GM23248 (cell line): ENCODE data around the gene COX6B1. TPM values are rescaled to one million over a fixed set of nuclear protein-coding genes. Genes with fewer than 3 reads are reported as not detected.

Source experiments
- DNase-seq: peaks from one replicate; pipeline ENCODE4 v3.0.0-alpha.2; 2015
- H2AFZ ChIP-seq: fragments of 200-600 bp; sonication (generic); 2 replicates; pipeline ENCODE4 v1.6.1; 2016; ENCODE audit warnings: antibody characterized with exemption
- H3F3A ChIP-seq: fragments of 200-600 bp; sonication (generic); 2 replicates; pipeline ENCODE4 v1.6.1; 2016; ENCODE audit warnings: mild to moderate bottlenecking, antibody characterized with exemption, mixed run types; ENCODE audit not compliant: insufficient read depth
- H3K27ac ChIP-seq: fragments of 200-600 bp; sonication (generic); 2 replicates; pipeline ENCODE4 v1.5.1; 2016; ENCODE audit warnings: mild to moderate bottlenecking
- H3K27me3 ChIP-seq: fragments of 200-600 bp; sonication (generic); replicated peaks from 2 replicates; pipeline ENCODE4 v1.6.1; 2016; ENCODE audit warnings: mild to moderate bottlenecking; ENCODE audit not compliant: insufficient read depth
- H3K36me3 ChIP-seq: fragments of 200-600 bp; sonication (generic); 2 replicates; pipeline ENCODE4 v1.6.1; 2016; ENCODE audit warnings: low read depth, mild to moderate bottlenecking
- H3K4me1 ChIP-seq: fragments of 200-600 bp; sonication (generic); 2 replicates; pipeline ENCODE4 v1.6.1; 2016; ENCODE audit warnings: mild to moderate bottlenecking; ENCODE audit not compliant: insufficient read depth
- H3K4me2 ChIP-seq: fragments of 200-600 bp; sonication (generic); one replicate; pipeline ENCODE4 v1.6.1; 2016; ENCODE audit warnings: mild to moderate bottlenecking; ENCODE audit not compliant: unreplicated experiment
- H3K4me3 ChIP-seq: fragments of 200-600 bp; sonication (generic); 2 replicates; pipeline ENCODE4 v1.5.1; 2016; ENCODE audit warnings: mild to moderate bottlenecking
- H3K79me2 ChIP-seq: fragments of 200-600 bp; sonication (generic); 2 replicates; pipeline ENCODE4 v1.6.1; 2016; ENCODE audit warnings: mild to moderate bottlenecking; ENCODE audit not compliant: insufficient read depth
- H3K9ac ChIP-seq: fragments of 200-600 bp; sonication (generic); 2 replicates; pipeline ENCODE4 v1.6.1; 2016; ENCODE audit warnings: mild to moderate bottlenecking
- H3K9me2 ChIP-seq: fragments of 200-600 bp; sonication (generic); 2 replicates; pipeline ENCODE4 v1.6.1; 2016; ENCODE audit warnings: mixed run types, mild to moderate bottlenecking, moderate library complexity; ENCODE audit not compliant: insufficient read depth
- H3K9me3 ChIP-seq: fragments of 200-600 bp; sonication (generic); one replicate; pipeline ENCODE4 v1.6.1; 2017; ENCODE audit warnings: low read depth
- H4K20me1 ChIP-seq: fragments of 200-600 bp; sonication (generic); 2 replicates; pipeline ENCODE4 v1.6.0; 2016; ENCODE audit not compliant: insufficient read depth
- EZH2 ChIP-seq: fragments of 200-600 bp; sonication (generic); IDR thresholded peaks from 2 replicates; pipeline ENCODE4 v1.6.1; 2018; ENCODE audit warnings: antibody characterized with exemption, mild to moderate bottlenecking; ENCODE audit not compliant: insufficient read depth, poor library complexity, severe bottlenecking
- EZH2phosphoT487 ChIP-seq: fragments of 200-600 bp; sonication (generic); IDR thresholded peaks from 2 replicates; pipeline ENCODE4 v1.6.1; 2018; ENCODE audit warnings: antibody characterized with exemption, moderate library complexity, mild to moderate bottlenecking, low read depth; ENCODE audit not compliant: insufficient read depth
- WGBS, 2 experiments: methylation state at CpG; one replicate each; pipeline ENCODE4 v1.1.6; 2015 to 2017; ENCODE audit warnings: low lambda C conversion rate in 2 of 2, low coverage in 1 of 2; ENCODE audit errors: missing lambda C conversion rate in 2 of 2; 5-methylcytosine and 5-hydroxymethylcytosine counted together
- in situ Hi-C: fragments of 300-500 bp; cut with MboI; formaldehyde crosslinking; loops from 2 replicates; pipeline ENCODE4 v1.15.0; 2020
- polyA plus RNA-seq: library from polyadenylated mRNA; unstranded; fragments of >200 nt; fragmentation: Nextera tagmentation; extraction: Ambion mirVana; gene quantifications from 2 replicates; pipeline ENCODE4 v1.2.1, GENCODE V29; 2016
- total RNA-seq: library from RNA; depleted of rRNA; stranded (reverse); fragments of >200 nt; shearing (Covaris generic); gene quantifications from 2 replicates; pipeline ENCODE4 v1.2.3, GENCODE V29; 2014

The COX6B1 gene
- total and polyA plus RNA-seq, 2 experiments from 2014 or later = 328 to 472 TPM

DNA sequence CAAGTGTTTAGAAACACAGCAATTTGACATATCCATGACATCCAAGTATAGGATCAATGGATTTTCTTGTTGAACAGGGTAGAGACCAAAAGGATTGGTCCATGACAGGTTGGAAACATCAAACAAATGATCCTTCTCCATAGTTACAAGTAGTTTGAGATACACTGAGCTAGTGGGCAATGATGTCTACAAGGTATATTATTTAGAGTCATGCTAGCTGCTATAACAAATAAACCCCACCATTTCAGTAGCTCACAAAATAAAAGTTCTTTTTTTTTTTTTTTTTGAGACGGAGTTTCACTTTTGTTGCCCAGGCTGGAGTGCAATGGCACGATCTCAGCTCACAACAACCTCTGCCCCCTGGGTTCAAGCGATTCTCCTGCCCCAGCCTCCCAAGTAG, 40.5 kb upstream of the COX6B1 start:
- H3K27ac ChIP-seq = no peak overlapping the region
- no peaks in the 10 kb centered on the region for H3K79me2 ChIP-seq
- H3K27me3 ChIP-seq = no peaks in the 10 kb centered on the region
- no peak for DNase-seq
- H2AFZ ChIP-seq = no peak overlapping the region
- H3K36me3 ChIP-seq = no peaks in the 10 kb centered on the region
- no peaks in the 10 kb centered on the region for H3K9me2 ChIP-seq
- H3F3A ChIP-seq = no peaks in the 10 kb centered on the region
- H3K4me3 ChIP-seq = no peak overlapping the region
- no peak for TF ChIP-seq EZH2phosphoT487
- TF ChIP-seq EZH2 = no peak
- in situ Hi-C loops = no loop called here
- H3K4me1 ChIP-seq = no peaks in the 10 kb centered on the region
- no peak overlapping the region for H3K9ac ChIP-seq
- no peaks in the 10 kb centered on the region for H3K9me3 ChIP-seq
- no peak overlapping the region for H3K4me2 ChIP-seq
- H4K20me1 ChIP-seq = no peaks in the 10 kb centered on the region
- WGBS, 2 experiments = 28 to 37% methylated on average over 3 of the region's 3 CpGs

GRCh38 chr19:35608251-35608650, 39.9 kb upstream of the COX6B1 start:
- no peak overlapping the region for H3K27ac ChIP-seq
- no peaks in the 10 kb centered on the region for H3K27me3 ChIP-seq
- H3K79me2 ChIP-seq = no peaks in the 10 kb centered on the region
- no peaks in the 10 kb centered on the region for H3K4me1 ChIP-seq
- no peaks in the 10 kb centered on the region for H3K9me2 ChIP-seq
- H4K20me1 ChIP-seq = no peaks in the 10 kb centered on the region
- no peak for TF ChIP-seq EZH2
- no peak for TF ChIP-seq EZH2phosphoT487
- WGBS, 2 experiments = 27 to 31% methylated on average over 2 of the region's 2 CpGs
- in situ Hi-C loops = no loop called here
- no peak overlapping the region for H3K4me3 ChIP-seq
- H3K9me3 ChIP-seq = no peaks in the 10 kb centered on the region
- H2AFZ ChIP-seq = no peak overlapping the region
- no peak for DNase-seq
- H3F3A ChIP-seq = no peaks in the 10 kb centered on the region
- H3K4me2 ChIP-seq = no peak overlapping the region
- no peak overlapping the region for H3K9ac ChIP-seq
- H3K36me3 ChIP-seq = no peaks in the 10 kb centered on the region

- no peak overlapping the region for H3K27ac ChIP-seq
- H3K9ac ChIP-seq = no peak overlapping the region
- H3K27me3 ChIP-seq = no peaks in the 10 kb centered on the region
- H4K20me1 ChIP-seq = no peaks in the 10 kb centered on the region
- H3K9me3 ChIP-seq = no peaks in the 10 kb centered on the region
- H3K9me2 ChIP-seq = no peaks in the 10 kb centered on the region
- 65 to 67% methylated on average over 6 of the region's 6 CpGs for WGBS, 2 experiments
- no peaks in the 10 kb centered on the region for H3K79me2 ChIP-seq
- no peak for DNase-seq
- H3K36me3 ChIP-seq = no peaks in the 10 kb centered on the region
- in situ Hi-C loops = no loop called here
- TF ChIP-seq EZH2phosphoT487 = no peak
- no peak for TF ChIP-seq EZH2
- no peaks in the 10 kb centered on the region for H3K4me1 ChIP-seq
- H3K4me2 ChIP-seq = no peak overlapping the region
- no peaks in the 10 kb centered on the region for H3F3A ChIP-seq
- no peak overlapping the region for H2AFZ ChIP-seq
- no peak overlapping the region for H3K4me3 ChIP-seq
Observed at GRCh38 chr19:35609851-35610353, 38.2 kb upstream of the COX6B1 start.

GRCh38 chr19:35612224-35612558, 35.9 kb upstream of the COX6B1 start:
- peak overlapping the region; percentile 87 for H3K9ac ChIP-seq
- no peak for TF ChIP-seq EZH2
- TF ChIP-seq EZH2phosphoT487 = no peak
- no peaks in the 10 kb centered on the region for H3K9me2 ChIP-seq
- 7 to 24% methylated on average over 9 of the region's 9 CpGs for WGBS, 2 experiments
- H4K20me1 ChIP-seq = no peaks in the 10 kb centered on the region
- no peak overlapping the region for H3K27ac ChIP-seq
- peak overlapping the region; percentile 88 for H3K4me2 ChIP-seq
- H3K79me2 ChIP-seq = no peaks in the 10 kb centered on the region
- H3K36me3 ChIP-seq = no peaks in the 10 kb centered on the region
- peak overlapping the region; percentile 90 for H3K4me3 ChIP-seq
- no peaks in the 10 kb centered on the region for H3K27me3 ChIP-seq
- H2AFZ ChIP-seq = peak overlapping the region; percentile 99
- in situ Hi-C loops = no loop called here
- H3K9me3 ChIP-seq = no peaks in the 10 kb centered on the region
- no peaks in the 10 kb centered on the region for H3F3A ChIP-seq
- DNase-seq = no peak
- H3K4me1 ChIP-seq = no peaks in the 10 kb centered on the region
